GM21576 (cell line): Measurements from ENCODE around the gene SIM2.
"Not testable (repeated sequence)": the region's sequence is repeated elsewhere in the genome, so short reads cannot be mapped to it uniquely, and the experiment has no call there.

Experiments
- ATAC-seq: cut with Tn5 transposase; IDR thresholded peaks from one replicate; pipeline ENCODE4 v1.9.1; 2021; ENCODE audit warnings: mild to moderate bottlenecking, moderate library complexity; ENCODE audit not compliant: unreplicated experiment

The SIM2 gene, protein sequence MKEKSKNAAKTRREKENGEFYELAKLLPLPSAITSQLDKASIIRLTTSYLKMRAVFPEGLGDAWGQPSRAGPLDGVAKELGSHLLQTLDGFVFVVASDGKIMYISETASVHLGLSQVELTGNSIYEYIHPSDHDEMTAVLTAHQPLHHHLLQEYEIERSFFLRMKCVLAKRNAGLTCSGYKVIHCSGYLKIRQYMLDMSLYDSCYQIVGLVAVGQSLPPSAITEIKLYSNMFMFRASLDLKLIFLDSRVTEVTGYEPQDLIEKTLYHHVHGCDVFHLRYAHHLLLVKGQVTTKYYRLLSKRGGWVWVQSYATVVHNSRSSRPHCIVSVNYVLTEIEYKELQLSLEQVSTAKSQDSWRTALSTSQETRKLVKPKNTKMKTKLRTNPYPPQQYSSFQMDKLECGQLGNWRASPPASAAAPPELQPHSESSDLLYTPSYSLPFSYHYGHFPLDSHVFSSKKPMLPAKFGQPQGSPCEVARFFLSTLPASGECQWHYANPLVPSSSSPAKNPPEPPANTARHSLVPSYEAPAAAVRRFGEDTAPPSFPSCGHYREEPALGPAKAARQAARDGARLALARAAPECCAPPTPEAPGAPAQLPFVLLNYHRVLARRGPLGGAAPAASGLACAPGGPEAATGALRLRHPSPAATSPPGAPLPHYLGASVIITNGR

DNA sequence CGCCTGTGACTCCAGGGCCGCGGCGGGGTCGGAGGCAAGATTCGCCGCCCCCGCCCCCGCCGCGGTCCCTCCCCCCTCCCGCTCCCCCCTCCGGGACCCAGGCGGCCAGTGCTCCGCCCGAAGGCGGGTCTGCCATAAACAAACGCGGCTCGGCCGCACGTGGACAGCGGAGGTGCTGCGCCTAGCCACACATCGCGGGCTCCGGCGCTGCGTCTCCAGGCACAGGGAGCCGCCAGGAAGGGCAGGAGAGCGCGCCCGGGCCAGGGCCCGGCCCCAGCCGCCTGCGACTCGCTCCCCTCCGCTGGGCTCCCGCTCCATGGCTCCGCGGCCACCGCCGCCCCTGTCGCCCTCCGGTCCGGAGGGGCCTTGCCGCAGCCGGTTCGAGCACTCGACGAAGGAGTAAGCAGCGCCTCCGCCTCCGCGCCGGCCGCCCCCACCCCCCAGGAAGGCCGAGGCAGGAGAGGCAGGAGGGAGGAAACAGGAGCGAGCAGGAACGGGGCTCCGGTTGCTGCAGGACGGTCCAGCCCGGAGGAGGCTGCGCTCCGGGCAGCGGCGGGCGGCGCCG, at the start of gene SIM2:
SIM2 (plus strand) TSS at position 135 of the 565 bp plus-strand sequence. CDS start 632 bp downstream, outside the sequence.
- ATAC-seq, result no peak

DNA sequence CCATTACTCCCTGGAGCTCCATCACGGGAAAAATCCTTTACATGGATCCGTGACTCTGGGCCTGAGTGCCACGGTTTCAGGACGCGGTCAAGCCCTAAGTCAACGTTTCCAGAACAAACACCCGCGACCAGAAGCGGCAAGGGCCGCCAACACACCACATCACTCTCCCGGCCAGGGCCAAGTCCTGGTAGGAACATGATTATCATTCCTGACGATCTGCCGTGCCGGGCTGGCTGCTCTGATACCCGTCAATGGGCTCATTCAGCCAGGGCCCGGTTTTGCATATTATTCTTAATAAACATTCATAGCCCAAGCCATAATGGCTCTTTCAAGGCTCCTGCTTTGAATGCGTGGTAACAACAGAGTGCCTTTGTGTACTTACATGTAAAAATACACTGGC, 44.6 kb upstream of the SIM2 start:
- no peak for ATAC-seq

DNA sequence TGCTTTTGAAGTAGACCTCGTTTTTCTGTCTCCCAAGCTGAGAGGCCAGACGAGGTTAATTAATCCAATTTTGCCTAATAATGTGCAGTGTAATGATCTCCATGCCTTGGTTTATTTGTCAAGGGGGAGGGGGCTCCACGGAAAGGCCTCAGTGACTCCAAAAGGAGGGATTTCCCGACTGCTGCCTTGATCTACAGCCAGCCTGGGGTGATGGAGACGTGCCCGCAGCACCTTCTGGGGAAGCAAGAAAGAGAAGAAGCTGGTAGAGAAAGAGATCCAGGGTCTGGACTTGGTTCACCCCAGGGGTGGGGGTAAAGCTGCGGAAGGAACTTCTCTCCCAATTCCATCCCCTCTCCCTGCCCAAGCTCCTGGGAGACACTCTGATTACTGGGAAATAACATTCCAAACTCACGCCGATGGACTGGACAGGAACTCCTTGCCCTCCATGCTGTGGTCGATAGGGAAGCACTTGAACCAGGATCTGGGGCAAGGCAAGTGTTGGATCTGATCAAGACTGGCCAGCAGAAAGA, 44.1 kb upstream of the SIM2 start:
- ATAC-seq, result no peak

DNA sequence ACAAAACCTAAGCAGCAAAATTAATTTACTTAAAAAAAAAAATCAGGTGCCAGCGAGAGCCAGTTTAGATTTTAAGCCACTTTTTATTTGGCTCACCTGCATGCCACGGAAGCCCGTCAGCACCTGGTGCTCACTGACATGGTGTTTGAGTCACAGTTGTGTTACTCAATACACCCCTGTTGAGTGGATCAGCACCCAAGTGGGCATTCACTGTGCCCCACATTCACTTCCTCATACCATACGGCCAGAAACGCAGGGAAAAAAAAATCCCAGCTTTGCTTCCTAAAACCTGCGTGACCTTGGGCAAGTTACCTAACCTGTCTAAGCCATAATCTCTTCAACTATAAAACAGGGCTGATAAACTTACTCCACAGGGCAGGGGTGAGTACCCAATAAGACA, 42.8 kb upstream of the SIM2 start:
- ATAC-seq, result no peak

DNA sequence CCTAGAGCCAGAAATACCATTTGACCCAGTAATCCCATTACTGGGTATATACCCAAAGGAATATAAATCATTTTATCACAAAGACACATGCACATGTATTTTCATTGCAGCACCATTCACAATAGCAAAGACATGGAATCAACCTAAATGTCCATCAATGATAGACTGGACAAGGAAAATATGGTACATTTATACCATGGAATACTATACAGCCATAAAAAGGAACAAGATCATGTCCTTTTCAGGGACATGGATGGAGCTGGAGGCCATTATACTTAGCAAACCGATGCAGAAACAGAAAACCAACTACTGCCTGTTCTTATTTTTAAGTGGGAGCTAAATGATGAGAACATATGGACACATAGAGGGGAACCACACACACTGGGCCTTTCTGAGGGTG, 41.6 kb upstream of the SIM2 start:
- ATAC-seq, result not testable (repeated sequence)

DNA sequence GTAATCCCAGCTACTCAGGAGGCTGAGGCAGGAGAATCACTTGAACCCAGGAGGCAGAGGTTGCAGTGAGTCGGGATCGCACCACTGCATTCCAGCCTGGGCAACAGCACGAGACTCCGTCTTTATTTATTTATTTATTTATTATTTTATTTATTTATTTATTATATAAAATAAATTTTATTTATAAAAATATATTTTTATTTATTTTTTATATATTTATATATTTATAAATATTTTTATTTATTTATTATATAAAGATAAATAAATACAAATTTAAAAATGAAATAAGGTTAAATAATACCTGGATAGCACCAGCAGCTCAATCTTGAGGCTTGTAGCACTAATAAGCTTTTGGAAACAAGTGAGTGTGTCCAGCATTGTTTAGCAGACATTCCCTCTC, 40.9 kb upstream of the SIM2 start:
- ATAC-seq, result no peak

DNA sequence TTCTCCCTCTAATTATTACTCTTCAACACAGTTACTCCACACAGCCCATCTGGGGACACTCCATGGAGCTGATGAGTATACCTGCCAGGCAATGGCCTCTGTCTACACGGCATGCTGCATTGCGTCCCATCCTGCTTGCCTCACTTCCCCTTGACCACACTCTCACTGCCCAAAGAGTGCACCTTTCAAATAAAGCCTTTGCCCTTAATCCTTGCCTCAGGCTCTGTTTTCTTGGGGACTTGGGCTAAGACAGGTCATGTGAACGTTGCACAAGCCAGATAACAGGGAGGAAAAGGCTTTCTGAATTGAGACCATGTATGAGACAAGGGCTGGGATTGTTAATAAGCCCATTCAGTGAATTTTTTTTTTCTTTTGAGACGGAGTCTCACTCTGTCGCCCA, 40.0 kb upstream of the SIM2 start:
- no peak for ATAC-seq

DNA sequence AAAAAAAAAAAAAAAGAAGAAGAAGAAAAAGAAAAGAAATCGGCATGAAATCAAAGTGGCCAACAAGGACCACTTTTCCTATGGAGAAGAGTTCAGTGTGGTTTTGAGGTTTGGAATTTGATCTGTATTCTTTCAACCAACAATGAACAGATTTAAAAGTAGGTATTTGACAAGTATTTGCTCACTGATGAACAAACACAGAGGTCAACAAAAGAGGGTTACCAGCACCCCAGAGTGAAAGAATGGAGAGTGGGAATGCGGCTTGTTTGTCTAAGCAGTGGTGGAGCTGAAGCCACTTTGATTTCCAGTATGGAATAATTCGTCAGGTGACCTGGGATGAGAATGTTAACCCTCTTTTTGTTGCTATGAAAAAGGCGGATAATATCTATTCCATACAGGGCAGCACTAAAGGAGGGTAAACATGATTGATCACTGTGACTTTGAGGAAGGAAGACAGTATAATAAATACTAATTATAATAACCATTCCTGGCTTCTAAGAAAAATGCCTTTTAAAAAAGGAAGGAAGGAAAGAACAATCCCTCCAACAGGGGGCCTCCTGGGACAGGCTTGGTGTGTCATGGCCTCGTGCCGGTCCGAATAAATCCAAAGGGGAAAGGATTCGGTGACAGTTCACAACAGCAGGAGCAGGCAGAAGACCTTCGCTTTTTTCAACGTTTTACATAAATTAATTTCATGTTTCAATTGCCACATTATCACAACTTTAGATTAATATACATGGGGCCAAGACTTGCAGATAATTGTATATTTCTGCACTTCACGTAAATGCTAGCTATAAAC, 37.2 kb upstream of the SIM2 start:
- ATAC-seq, result no peak

DNA sequence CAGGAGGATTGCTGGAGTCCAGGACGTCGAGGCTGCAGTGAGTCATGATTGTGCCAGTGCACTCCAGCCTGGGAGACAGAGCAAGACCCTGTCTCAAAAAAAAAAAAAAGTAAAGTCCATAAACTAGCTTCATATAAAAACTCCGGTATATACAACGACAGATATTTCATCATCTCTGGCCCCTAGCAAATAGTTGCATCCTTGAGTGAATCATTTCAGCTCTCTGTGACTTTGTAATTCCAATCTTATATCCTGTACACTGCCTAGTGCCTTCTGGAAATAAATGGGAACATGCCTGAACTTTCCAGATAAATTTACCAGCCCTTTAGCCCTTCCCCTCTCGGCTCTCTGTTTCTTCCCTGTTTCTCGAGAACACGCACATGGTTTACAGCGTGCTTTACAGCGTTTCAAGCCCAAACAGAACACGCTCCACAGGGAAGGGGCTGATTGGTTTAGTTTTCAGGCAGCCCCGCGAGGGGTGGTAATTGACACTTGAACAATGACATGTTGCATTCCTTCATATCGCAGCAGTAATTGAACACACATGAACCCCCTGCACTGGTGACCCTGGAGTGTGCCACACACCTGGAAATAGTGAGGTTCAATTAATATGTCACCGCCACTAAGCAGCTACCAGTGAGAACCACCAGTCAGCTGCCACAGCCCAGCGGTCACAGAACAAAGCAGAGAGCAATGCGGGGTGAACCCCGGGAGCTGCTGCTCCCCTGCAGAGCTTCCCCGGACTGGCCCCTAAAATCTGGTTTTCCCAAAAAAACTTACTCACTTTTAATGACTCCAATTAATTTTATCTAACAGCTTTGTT, 35.7 kb upstream of the SIM2 start:
- no peak for ATAC-seq

DNA sequence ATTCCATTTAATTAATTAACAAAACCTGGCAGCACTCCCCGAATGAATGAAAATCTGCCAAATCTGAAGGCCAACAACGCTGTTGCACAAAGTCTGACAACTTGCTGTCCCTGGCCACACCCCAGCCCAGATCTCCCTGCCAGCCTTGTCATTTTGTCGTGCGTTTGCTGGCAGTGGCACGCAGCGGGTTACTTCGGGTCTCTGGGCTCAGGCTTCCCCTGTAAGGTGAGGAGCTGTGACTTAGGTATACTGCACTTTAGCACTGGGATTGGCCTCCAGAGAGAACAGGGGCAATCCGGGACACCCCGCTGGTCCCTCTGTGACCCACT, 34.3 kb upstream of the SIM2 start:
- no peak for ATAC-seq

DNA sequence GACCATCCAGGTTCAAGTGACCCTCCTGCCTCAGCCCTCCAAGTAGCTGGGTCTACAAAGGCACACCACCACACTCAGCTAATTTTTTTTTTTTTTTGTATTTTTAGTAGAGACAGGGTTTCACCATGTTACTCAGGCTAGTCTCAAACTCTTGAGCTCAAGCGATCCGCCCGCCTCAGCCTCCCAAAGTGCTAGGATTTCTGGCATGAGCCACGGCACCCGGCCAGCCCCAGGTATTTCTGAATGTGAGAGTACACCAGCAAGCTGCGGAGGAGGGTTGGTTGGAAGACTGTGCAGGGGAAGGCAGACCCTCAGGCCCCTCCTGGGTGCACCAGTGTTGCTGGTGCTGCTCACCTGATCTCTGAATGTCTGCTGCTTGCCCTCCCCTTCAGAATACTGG, 33.1 kb upstream of the SIM2 start:
- no peak for ATAC-seq

DNA sequence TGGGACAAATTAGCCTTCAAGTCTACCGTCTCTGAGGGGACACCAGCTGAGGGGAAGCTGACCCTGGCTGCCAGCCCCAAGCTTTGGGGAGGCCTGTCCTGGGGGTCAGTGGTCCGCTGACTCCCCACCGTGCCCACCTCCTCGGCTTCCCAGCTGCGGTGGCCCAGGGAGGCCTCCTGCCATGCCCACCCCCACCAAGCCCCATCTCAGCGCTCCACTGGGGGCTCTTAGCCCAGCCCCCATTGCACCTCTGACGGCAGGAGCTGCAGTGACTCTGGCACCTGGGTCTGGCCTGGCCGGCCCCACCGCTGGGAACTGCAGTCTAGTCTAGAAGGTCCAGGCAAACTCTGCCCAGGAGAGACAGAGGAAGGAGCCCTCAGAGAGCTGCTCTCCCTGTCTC, 30.2 kb upstream of the SIM2 start:
- ATAC-seq, result no peak

DNA sequence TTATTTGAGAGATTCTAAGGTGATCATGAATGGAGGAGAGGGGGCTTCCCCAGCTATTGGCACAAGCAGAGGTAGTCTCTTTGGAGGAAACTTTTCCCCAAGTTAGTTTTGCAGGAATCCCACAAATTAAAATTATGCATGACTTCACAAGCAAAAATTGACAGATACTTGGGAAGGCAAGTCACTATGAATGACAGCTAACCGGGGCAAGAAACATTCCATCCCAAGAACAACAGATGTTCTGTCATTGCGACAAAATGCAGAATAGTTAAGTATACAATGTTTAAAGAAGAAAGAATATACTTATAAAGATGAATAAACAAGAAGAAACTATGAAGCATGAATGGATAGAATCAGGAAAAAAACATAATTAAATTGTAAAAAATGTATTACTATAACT, 27.1 kb upstream of the SIM2 start:
- ATAC-seq, result no peak

DNA sequence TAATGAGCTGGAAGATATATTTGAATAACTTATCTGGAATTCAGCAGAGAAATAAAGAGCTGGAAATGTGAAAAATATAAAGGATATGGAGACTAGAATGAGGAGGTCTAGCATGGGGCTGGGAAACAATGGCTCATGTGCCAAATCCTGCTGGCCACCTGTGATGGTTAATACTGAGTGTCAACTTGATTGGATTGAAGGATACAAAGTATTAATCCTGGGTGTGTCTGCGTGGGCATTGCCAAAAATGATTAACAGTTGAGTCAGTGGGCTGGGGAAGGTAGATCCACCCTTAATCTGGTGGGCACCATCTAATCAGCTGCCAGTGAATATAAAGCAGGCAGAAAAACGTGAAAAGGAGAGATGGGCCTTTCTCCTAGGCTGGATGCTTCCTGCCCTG, 26.6 kb upstream of the SIM2 start:
- ATAC-seq, result not testable (repeated sequence)

DNA sequence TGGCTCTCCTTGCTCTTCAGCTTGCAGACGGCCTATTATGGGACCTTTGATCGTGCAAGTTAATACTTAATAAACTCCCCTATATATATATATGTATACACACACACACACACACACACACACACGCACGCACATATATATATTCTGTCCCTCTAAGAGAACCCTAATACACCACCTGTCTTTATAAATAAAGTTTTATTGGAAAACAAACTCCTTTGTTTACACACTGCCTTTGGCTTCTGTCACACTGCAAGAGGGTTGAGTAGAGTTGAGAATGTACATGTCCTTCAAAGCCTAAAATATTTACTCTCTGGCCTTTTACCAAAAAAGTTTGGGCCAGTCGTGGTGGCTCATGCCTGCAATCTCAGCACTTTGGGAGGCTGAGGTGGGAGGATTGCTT, 26.2 kb upstream of the SIM2 start:
- no peak for ATAC-seq

DNA sequence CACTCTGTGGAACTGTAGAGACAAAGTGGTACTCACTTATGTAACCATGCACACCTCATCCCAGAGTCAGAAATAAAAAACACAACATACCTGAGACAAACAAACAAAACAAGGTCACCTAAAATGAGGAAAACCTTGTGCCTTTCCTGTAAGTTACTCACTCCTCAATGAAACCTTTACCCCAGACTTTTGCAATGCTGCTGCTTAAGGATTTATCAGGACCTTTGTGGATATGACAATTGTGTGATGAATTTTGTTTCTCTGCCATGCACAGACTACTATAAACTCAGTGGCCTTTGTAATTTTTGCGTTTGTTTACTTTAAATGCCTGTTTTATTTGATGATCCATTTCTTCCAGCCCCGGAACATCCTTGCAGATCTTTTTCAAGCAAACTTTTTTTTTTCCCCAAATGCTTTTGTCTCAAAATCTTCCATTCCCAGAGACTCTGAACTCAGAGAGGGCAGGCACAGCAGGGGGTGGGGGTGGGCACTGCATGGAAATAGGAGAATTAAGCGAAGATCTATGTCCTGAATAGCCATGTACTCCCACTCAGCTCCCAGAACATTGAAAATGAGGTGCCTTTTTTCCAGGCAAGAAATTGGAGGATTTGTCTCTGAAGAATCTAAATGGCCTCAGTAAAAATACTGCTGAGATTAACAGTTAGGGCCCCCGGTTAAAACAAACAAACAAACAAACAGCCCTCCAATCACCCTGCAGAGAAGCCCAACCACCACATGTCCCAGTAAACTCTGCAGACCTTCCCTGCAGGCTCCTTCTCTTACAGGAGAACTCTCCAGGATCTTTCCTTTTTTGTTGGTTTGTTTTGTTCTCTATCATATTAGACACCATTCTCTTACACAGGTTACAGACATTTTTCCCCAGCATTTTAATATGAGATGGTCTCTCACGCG, 22.6 kb upstream of the SIM2 start:
- ATAC-seq, result no peak

DNA sequence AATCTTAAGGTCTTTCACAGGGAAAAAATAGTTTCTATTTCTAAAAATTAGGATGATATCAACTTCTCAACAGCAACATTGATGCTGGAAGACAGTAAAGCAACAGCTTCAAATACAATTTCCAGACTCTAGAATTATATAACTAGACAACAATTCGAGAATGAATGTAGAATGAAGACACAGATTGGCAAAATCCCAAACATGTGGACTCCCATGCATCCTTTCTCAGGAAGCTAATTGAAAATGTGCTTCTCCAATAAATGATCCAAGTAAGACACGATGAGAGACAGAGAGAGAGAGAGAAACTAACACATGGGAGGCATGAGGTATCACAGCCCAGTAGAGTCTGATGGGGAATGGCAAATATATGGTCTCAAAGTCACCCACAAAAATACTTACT, 21.5 kb upstream of the SIM2 start:
- no peak for ATAC-seq

DNA sequence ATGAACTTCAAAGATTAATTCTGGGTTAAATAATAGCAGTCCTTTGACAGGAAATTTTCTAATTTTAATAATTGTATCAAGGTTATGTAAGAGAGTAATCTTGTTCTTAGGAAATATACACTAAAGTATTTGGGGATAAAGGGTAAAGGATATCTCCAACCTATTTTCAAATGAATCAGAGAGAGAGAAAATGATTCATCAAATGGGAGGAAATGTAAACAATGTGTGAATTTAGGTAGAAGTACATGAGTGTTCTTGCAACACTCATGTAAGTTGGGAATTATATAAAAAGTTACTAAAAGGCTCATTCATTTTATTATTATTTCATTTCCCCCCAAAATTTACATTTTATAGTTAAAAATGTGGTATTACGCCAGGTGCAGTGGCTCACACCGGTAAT, 20.4 kb upstream of the SIM2 start:
- no peak for ATAC-seq

DNA sequence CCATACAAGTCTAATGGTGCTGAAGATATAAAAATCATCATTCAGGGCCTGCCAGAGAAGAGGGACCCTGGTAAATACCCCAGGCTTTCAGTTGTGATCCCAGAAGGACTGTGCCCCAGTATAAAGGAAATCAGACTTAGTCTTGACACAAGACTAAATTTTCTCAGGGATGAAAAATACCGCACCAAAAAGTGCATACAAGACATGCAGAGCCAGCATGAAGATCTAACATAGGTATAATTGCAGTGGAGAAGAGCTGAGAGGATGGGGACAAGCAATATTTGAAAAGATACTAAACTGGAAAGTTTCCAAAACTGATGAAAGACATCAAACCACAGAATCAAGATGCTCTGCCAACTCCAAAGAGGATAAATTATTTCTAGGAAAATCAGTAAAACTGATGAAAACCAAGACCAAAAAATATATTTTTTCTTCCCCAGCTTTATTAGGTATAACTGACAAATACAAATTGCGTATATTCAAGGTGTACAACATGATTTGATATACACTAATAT, 17.7 kb upstream of the SIM2 start:
- no peak for ATAC-seq
